ENCODE results near the gene RAB37.

The RAB37 gene

DNA sequence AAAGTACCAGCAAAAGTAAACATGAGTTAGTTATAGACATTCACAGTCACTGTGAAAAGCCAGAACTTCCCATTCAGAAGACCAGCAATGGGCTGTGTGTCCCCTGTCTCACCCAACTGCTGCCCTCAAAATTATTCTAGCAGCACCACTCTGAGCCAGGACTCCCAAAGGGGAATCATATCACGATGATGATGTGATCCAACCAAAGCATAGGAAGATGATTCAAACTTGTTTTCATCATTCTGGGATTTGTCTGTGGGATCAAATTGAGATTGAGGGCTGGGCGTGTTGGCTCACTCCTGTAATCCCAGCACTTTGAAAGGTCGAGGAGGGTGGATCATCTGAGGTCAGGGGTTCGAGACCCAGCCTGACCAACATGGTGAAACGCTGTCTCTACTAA is 45.5 kb downstream of the RAB37 start:
- in situ Hi-C loops (cut with MboI; ENCODE audit: low pct_unique_long_range_greater_than_20kb, low sequenced_read_pairs, unreplicated experiment): no loop called here
- DNase-seq (ENCODE audit: low spot score): no peak
- TF ChIP-seq, protein P1, sequence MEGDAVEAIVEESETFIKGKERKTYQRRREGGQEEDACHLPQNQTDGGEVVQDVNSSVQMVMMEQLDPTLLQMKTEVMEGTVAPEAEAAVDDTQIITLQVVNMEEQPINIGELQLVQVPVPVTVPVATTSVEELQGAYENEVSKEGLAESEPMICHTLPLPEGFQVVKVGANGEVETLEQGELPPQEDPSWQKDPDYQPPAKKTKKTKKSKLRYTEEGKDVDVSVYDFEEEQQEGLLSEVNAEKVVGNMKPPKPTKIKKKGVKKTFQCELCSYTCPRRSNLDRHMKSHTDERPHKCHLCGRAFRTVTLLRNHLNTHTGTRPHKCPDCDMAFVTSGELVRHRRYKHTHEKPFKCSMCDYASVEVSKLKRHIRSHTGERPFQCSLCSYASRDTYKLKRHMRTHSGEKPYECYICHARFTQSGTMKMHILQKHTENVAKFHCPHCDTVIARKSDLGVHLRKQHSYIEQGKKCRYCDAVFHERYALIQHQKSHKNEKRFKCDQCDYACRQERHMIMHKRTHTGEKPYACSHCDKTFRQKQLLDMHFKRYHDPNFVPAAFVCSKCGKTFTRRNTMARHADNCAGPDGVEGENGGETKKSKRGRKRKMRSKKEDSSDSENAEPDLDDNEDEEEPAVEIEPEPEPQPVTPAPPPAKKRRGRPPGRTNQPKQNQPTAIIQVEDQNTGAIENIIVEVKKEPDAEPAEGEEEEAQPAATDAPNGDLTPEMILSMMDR (IDR thresholded peaks at IDR 0.05; ENCODE audit: extremely low read depth, insufficient read depth, missing control alignments): no peak

DNA sequence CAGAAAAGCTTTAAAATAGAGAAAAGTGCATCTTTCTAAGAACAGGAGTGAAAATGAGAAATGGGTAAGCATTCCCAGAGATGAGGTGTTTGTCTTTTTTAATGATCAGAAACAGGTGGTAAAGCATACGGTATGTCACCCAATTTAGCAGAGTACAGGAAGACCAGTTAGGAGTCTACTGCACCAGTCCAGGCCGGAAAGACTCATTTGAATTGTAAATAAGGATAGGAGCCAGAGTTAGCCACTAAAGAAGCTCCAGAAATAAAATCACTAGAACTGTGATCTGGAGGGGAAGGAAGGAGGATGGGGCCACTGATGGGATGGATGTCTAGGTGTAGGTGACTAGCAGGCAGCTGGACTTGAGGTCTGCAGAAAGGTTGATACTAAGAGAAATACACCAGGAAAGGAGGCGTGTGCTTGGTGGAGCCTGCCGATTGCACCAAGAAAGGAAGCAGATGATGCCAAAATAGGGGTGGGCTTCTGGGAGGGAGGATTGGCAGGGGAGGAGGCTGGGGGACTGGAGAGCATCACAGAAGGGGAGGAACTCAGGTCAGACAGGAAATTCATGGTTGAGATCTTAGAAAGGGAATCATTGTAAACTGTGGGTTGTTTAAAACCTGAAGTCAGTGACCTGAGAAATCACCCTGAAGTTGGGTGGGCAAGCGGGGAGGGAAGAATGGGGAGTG is 47.2 kb downstream of the RAB37 start:
- no peak for DNase-seq (ENCODE audit: low spot score)
- in situ Hi-C loops (cut with MboI; ENCODE audit: low pct_unique_long_range_greater_than_20kb, low sequenced_read_pairs, unreplicated experiment): no loop called here
- TF ChIP-seq, protein P1 (IDR thresholded peaks at IDR 0.05; ENCODE audit: extremely low read depth, insufficient read depth, missing control alignments): no peak

DNA sequence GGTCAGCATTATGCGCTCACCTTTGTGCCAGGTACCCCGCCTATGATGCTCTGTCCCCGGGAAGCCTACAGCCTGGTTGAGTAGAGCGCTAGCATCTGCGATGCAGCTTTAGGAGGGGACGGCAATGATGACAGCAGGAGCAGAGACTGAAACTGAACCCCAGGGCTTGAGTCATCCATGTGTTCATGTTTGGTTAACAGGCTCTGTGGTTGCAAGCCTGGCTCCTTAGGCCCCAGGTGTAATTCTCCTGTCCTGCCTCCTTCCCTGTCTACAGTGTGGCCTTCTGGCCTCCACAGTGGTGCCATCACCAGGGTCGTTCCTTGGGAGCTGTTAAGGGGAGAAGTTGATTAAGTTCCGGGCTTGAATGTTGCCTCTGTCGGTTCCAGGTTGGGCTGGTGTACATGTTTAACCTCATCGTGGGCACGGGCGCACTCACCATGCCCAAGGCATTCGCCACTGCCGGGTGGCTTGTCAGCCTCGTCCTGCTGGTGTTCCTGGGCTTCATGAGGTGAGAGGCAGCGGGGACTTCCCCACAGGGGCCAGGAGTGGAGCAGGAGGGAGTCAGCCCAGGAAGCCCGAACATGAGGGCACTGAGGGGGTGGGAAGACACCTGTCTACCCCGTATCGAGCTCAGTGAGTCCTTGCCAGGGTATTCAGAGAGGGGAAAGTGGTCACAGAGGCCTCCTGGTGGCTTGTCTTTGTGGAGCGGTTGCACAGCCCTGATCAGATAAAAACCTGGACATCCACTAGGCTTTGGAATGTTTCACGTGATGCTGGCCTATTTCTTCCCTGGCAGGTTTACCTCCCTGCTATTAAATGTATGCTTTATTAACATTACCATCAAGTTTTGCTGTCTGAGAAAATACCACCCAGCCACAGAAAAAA is 48.3 kb downstream of the RAB37 start:
- DNase-seq (ENCODE audit: low spot score): no peak
- TF ChIP-seq, protein P1 (IDR thresholded peaks at IDR 0.05; ENCODE audit: extremely low read depth, insufficient read depth, missing control alignments): no peak
- in situ Hi-C loops (cut with MboI; ENCODE audit: low pct_unique_long_range_greater_than_20kb, low sequenced_read_pairs, unreplicated experiment): no loop called here

DNA sequence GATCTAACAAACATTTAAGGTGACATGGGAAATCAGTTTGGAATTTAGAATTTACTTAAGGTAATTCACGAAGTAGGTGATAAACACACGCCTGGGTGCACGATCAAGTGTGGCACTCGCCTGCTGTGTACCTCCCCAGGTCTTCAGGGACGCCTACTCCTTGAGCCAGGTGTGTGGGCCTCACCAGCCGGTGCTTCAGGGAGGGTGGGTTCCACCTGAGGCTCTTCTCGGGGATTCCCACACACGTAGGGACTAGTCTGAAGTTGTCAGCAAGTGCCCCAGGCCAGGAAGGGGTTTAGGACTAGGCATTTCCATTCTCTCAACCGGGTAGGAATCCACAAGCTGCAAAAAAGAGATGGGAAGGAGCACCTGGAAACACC is 48.9 kb downstream of the RAB37 start:
- DNase-seq (ENCODE audit: low spot score): no peak
- TF ChIP-seq, protein P1 (IDR thresholded peaks at IDR 0.05; ENCODE audit: extremely low read depth, insufficient read depth, missing control alignments): no peak
- in situ Hi-C loops (cut with MboI; ENCODE audit: low pct_unique_long_range_greater_than_20kb, low sequenced_read_pairs, unreplicated experiment): no loop called here

DNA sequence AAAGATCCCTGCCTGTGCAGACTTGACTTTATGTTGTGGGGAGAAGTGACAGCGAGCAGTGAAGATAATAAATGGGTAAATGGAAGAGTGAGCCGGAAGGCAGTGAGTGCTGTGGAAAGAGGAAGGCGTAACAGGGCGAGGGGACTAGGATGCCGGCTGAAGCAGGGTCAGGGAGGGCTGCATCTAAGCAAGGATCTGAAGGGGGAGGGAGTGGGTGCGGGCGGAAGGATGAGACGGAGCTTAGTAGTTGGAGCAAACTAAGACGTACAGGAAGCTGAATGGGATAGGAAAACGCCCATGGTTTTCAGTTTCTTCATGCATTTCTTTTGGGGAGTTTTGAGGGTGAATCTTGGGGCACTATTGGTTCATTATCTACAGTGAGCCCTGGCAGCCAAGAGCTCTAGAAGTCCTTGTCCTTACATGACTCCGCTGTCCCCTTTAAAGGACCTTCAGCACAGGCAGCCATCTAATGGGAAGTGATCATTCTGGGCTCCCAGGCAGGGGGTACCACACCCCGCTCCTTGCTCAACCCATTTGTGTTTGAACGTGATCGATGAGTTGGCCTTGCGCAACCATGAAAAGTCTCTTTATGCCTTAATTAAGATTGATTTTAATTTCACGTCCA is 49.5 kb downstream of the RAB37 start:
- in situ Hi-C loops (cut with MboI; ENCODE audit: low pct_unique_long_range_greater_than_20kb, low sequenced_read_pairs, unreplicated experiment): no loop called here
- no peak for DNase-seq (ENCODE audit: low spot score)
- TF ChIP-seq, protein P1 (IDR thresholded peaks at IDR 0.05; ENCODE audit: extremely low read depth, insufficient read depth, missing control alignments): no peak

DNA sequence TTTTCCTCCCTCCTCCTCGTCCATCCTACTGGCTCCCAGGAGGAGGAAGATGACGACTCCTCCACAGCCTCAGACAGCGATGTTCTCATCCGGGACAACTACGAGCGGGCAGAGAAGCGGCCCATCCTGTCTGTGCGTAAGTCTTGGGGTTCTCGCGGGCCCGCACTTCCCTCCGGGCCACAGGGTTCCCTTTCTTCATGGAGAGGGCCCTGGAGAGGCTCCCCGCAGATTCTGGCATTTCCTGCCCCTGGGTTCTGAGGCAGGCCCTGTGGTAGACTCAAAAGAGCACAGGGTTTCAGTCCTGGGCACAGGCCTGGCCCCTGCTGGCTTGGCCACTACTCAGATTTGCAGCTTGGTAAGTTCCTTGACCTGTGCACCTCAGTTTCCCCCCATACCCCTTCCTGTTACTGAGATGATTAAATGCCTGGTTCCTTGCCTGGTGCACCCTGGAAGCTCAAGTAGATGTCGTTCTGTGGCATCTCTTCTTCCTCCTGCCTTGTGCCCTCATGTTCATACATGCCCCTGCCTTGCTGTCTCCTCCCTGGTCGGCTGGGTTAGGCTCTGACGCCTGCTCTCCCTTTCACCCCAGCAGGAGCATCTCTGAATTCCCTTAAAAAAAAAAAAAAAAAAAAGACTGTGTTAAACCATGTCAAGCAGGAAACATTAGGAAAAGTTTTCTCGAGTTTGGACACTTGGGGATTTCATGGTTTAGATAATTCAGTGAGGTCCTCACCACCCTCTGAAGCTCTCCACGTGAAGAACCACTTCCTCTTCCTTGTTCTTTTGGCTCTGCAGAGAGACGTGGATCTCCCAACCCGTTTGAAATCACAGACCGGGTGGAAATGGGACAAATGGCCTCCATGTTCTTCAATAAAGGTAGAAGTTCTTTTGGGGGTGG is 53.4 kb downstream of the RAB37 start:
- in situ Hi-C loops (cut with MboI; ENCODE audit: low pct_unique_long_range_greater_than_20kb, low sequenced_read_pairs, unreplicated experiment): no loop called here
- TF ChIP-seq, protein P1 (IDR thresholded peaks at IDR 0.05; ENCODE audit: extremely low read depth, insufficient read depth, missing control alignments): no peak
- DNase-seq (ENCODE audit: low spot score): no peak

All from GM13977 (cell line).